NB4 (cell line): ENCODE measurements around the gene GALNT18.

Experiments
- DNase-seq: peaks from one replicate; pipeline ENCODE4 v3.0.0; 2010; ENCODE audit warnings: low read depth
- H3K4me3 ChIP-seq: one replicate; pipeline ENCODE4 v1.5.1; 2011; ENCODE audit warnings: mild to moderate bottlenecking, low read depth, low read length, moderate library complexity
- CTCF ChIP-seq: IDR thresholded peaks from one replicate; pipeline ENCODE4 v1.5.1; 2012; ENCODE audit warnings: low read depth, low read length
- MYC ChIP-seq: IDR thresholded peaks from 2 replicates; pipeline ENCODE4 v1.6.1; 2011; ENCODE audit warnings: low read depth, low read length
- POLR2A ChIP-seq: IDR thresholded peaks from 2 replicates; pipeline ENCODE4 v1.6.1; 2011; ENCODE audit warnings: mild to moderate bottlenecking; ENCODE audit not compliant: insufficient read length; ENCODE audit errors: extremely low read depth
- TF ChIP-seq, protein P1 (sequence below): IDR thresholded peaks from 2 replicates; pipeline ENCODE4 v1.6.1; 2011; ENCODE audit warnings: low read depth, low read length

Gene GALNT18

DNA sequence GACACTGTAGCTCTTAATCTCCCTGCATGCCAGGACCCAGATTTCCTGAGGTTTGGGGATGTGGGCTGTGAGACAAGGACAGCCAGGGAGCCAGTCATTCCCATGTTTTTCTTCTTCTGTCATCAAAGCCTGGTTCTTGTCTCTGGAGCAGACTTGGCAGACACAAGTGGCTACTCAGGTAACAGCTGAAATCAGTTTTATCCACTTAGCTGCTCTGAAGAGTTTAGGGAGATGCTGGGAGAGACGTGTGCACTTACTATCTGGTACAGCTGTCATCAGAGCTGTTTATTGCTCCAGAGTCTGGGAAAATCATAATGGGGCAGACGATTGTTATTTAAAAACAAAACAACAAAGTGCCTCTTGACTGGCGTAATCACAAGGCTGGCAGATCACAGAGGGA is 325.4 kb downstream of the GALNT18 start:
- no peak for DNase-seq
- TF ChIP-seq POLR2A = no peak
- TF ChIP-seq, protein P1, sequence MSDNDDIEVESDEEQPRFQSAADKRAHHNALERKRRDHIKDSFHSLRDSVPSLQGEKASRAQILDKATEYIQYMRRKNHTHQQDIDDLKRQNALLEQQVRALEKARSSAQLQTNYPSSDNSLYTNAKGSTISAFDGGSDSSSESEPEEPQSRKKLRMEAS = no peak
- TF ChIP-seq CTCF = no peak
- H3K4me3 ChIP-seq = no peak overlapping the region

DNA sequence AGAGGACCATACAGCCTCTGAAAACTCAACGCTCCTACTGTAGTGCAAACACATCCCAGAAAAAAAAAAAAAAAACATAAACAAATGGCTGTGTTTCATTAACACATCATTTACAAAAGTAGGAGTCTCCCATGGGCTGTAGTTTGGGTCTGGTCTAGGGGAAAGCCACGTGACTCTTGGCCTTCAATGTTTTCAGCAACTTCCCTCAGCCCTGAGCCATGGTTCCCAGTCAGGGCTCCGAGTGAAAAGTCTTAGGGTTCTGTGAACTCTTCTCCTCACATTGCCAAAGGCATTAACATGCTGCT is 327.3 kb downstream of the GALNT18 start:
- DNase-seq = no peak
- H3K4me3 ChIP-seq = no peak overlapping the region
- no peak for TF ChIP-seq CTCF

DNA sequence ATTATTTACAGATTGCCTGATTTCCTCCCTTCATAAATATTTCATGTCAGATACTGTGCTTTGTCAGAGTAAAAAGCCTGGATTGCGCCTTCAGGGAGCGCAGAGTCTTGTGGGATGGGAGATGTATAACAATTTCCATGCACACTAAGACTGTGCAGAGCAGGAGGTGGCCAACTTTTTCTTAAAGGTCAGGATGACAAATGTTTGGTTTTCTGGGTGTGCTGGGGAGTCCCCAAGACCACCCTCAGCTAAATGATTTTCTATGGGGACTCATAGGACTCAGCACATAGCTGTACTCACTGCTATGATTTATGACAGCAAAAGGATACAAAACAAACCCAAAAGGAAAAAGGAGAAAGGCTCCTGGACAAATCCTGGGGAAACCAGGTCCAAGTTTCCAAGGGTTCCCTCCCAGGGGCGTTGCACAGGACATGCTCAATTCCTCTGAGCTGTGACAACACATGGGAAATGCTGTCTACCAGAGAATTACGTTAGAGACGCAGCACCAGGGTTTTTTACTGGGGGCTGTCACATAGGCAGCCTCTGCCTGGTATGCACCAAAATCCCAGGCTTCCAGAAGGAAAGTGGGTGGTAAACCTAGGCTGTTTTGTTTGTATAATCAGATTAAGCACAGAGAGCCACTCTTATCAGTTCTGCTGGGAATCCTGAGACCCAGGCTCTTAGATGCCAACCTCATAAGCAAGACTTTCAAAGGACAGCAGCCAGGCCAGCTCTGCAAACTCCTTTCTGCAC is 327.8 kb downstream of the GALNT18 start:
- no peak overlapping the region for H3K4me3 ChIP-seq
- TF ChIP-seq MYC (no peak), CTCF (no peak)
- TF ChIP-seq, protein P1 = no peak

DNA sequence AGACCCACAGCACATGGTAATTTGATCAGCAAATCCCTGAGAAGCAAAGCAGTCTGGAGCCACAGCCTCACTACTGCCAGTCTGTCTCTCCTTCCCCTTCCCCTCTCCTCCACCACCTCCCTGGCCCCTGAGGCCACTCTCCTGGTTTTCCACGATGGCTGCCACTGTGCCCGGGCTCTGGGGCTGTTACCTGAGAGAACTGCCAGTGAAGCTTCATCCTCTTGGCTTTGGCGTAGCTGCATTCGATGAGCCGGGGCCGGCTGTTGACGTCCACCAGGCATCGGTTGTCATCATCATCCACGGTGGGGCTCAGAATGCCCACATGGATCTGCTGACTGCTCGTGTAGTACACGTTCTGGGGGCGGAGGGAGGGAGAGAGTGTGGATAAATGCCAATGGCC is 329.0 kb downstream of the GALNT18 start:
- no peak for DNase-seq
- no peak overlapping the region for H3K4me3 ChIP-seq
- TF ChIP-seq, protein P1 = no peak
- TF ChIP-seq POLR2A (no peak), MYC (no peak), CTCF (no peak)

More for the DNA sequence above, 327.8 kb downstream of the GALNT18 start:
- DNase-seq = no peak

DNA sequence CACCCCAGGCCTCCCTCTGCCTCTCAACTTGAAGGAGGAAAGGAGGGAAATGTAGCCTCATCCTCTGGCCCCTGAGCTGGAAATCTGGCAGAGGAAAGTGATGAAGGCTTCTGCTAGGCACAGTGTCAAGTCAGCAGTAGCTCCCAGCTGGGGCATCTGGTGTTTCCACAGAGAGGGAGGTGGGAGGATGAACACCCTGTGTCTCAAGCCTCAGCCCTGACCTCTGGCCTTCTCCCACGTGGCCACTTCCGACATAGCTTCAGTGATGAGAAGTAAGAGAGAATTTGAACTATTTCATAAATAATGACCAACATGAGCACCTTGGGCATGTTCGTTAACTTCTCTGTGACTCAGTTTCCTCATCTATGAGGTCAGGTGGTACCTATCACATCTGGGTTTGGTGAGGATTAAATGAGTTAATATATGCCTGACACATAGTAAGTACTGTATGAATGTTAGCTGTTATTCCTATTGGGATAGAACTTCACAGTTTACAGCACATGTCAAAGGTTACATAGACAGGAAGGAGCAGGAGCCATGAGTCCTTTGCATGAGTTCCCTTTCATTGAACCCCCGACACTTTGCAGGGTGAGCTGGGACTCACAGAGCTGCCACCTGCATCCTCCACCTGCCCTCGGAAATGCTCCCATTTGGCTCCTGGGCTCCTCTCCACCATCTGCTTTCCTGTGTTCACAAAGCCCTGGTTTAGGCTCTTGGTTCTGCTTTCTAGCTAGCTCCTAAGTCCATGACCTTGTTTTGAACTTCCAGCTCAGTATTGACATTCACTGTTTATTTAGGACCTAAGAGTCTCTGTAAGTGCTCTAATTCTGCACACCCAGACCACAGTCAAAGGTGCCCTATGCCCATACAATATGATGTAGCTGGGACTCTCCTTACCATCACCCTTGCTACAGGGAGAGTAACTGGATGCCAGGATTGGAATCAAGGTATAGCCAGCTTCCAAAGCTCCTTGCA is 330.5 kb downstream of the GALNT18 start:
- TF ChIP-seq, protein P1 = no peak
- TF ChIP-seq MYC (no peak), CTCF (no peak), POLR2A (no peak)
- H3K4me3 ChIP-seq = no peak overlapping the region
- DNase-seq = no peak
